GM12878 (cell line): ENCODE data around the gene DCAF4L1. TPM values are rescaled to one million over a fixed set of nuclear protein-coding genes. Genes with fewer than 3 reads are reported as not detected.

Experiments used
- ATAC-seq: fragments of 200-7000 bp; cut with Tn5 transposase; 3 replicates; pipeline ENCODE4 v1.9.1; 2020; ENCODE audit warnings: mild to moderate bottlenecking, moderate library complexity
- BruUV-seq: library from RNA; stranded (reverse); fragments of 400-500 nt; replicated peaks from 2 replicates; lab custom pipeline; 2021; lab: Mats Ljungman, UMichigan
- CTCF ChIA-PET: fragments of 300-600 bp; sonication (Branson Sonifier 250); formaldehyde crosslinking; extraction: SDS; loops from one replicate; lab custom pipeline; 2021; ENCODE audit warnings: inconsistent platforms; lab: Yijun Ruan, JAX
- POLR2A ChIA-PET: fragments of 350-600 bp; formaldehyde crosslinking; extraction: SDS; loops from one replicate; lab custom pipeline; 2021; ENCODE audit warnings: inconsistent platforms; lab: Charles Lee
- RAD21 ChIA-PET: fragments of 300-600 bp; sonication (Branson Sonifier 250); formaldehyde crosslinking; loops from one replicate; lab custom pipeline; 2023; ENCODE audit warnings: antibody characterized with exemption; ENCODE audit not compliant: unreplicated experiment; lab: Charles Lee
- SMC1A ChIA-PET: fragments of 300-600 bp; sonication (Branson Sonifier 250); formaldehyde crosslinking; loops from one replicate; lab custom pipeline; 2023; ENCODE audit not compliant: unreplicated experiment, uncharacterized antibody; lab: Charles Lee
- DNase-seq: peaks from one replicate; pipeline ENCODE4 v3.0.0-alpha.2; 2011; ENCODE audit warnings: low read depth, low spot score
- FAIRE-seq: peaks from 3 replicates; lab custom pipeline; 2011; peaks lifted over from hg19 to GRCh38; lab: Jason Lieb, UNC
- H2AFZ ChIP-seq: 2 replicates; pipeline ENCODE4 v1.6.0; 2011; ENCODE audit warnings: low read depth, low read length, control low read depth; ENCODE audit not compliant: control insufficient read depth
- H3K27ac ChIP-seq: 2 replicates; pipeline ENCODE4 v1.5.1; 2011; ENCODE audit warnings: control low read depth; ENCODE audit not compliant: control insufficient read depth, insufficient read depth
- H3K27me3 ChIP-seq, 2 experiments: replicated peaks in 1 of 2; 2 replicates each; pipeline versions ENCODE4 v1.6.0 to v1.6.1; 2011; ENCODE audit warnings: low read length in 1 of 2; ENCODE audit not compliant: control insufficient read depth in 2 of 2, insufficient read depth in 2 of 2
- H3K36me3 ChIP-seq, 2 experiments: 2 replicates each; pipeline ENCODE4 v1.5.1; 2011; ENCODE audit warnings: low read length in 1 of 2; ENCODE audit not compliant: control insufficient read depth in 2 of 2, insufficient read depth in 2 of 2
- H3K4me1 ChIP-seq: 2 replicates; pipeline ENCODE4 v1.6.1; 2011; ENCODE audit warnings: mild to moderate bottlenecking, low read length, moderate library complexity, mixed read lengths; ENCODE audit not compliant: control insufficient read depth, insufficient read depth
- H3K4me2 ChIP-seq: 2 replicates; pipeline ENCODE4 v1.6.0; 2011; ENCODE audit warnings: control low read depth; ENCODE audit not compliant: control insufficient read depth, insufficient read depth
- H3K4me3 ChIP-seq: fragments of 200-600 bp; sonication (generic); 2 replicates; pipeline ENCODE4 v1.5.1; 2016
- H3K79me2 ChIP-seq: 2 replicates; pipeline ENCODE4 v1.6.0; 2011; ENCODE audit warnings: low read length; ENCODE audit not compliant: control insufficient read depth, insufficient read depth
- H3K9ac ChIP-seq: 2 replicates; pipeline ENCODE4 v1.8.0; 2011; ENCODE audit warnings: low read length, control low read depth, mixed read lengths; ENCODE audit not compliant: control insufficient read depth, insufficient read depth
- H3K9me3 ChIP-seq: replicated peaks from 3 replicates; pipeline ENCODE4 v1.5.1; 2011; ENCODE audit warnings: mild to moderate bottlenecking, low read length; ENCODE audit not compliant: control insufficient read depth, insufficient read depth
- H4K20me1 ChIP-seq: 2 replicates; pipeline ENCODE4 v1.6.0; 2011; ENCODE audit not compliant: control insufficient read depth, insufficient read depth
- BHLHE40 ChIP-seq, 2 experiments: fragments of 450-650 bp in 1 of 2; IDR thresholded peaks; 2 replicates each; pipeline ENCODE4 v1.6.1; 2011 to 2017; ENCODE audit warnings: low read depth in 2 of 2, borderline replicate concordance in 1 of 2, improper control_type of control experiment in 1 of 2, low read length in 1 of 2, mild to moderate bottlenecking in 1 of 2
- CEBPB ChIP-seq, 2 experiments: fragments of 150-350 bp in 1 of 2; IDR thresholded peaks; 2 replicates each; pipeline ENCODE4 v1.6.1; 2012 to 2014; ENCODE audit warnings: low read depth in 2 of 2, low read length in 2 of 2, borderline replicate concordance in 1 of 2, inconsistent platforms in 1 of 2
- EZH2 ChIP-seq: IDR thresholded peaks from 2 replicates; pipeline ENCODE4 v1.6.1; 2012; ENCODE audit warnings: low read depth, mild to moderate bottlenecking, control low read depth, inconsistent platforms, low read length, borderline replicate concordance; ENCODE audit not compliant: control insufficient read depth
- IKZF2 ChIP-seq, 2 experiments: fragments of 450-650 bp; IDR thresholded peaks; 2 replicates each; pipeline ENCODE4 v1.6.1; 2017; ENCODE audit warnings: mild to moderate bottlenecking in 2 of 2, moderate library complexity in 2 of 2
- PML ChIP-seq: IDR thresholded peaks from 2 replicates; pipeline ENCODE4 v1.6.1; 2012; ENCODE audit warnings: low read length, inconsistent platforms
- RELA ChIP-seq: fragments of 450-650 bp; IDR thresholded peaks from 2 replicates; pipeline ENCODE4 v1.8.0; 2014; ENCODE audit warnings: borderline replicate concordance; ENCODE audit not compliant: partially characterized antibody
- SMARCA5 ChIP-seq: fragments of 450-650 bp; IDR thresholded peaks from 2 replicates; pipeline ENCODE4 v1.6.1; 2017; ENCODE audit warnings: mild to moderate bottlenecking
- SP1 ChIP-seq: IDR thresholded peaks from one replicate; pipeline ENCODE4 v1.6.1; 2011; ENCODE audit warnings: low read depth, low read length
- SPI1 ChIP-seq: IDR thresholded peaks from 2 replicates; pipeline ENCODE4 v1.6.1; 2011; ENCODE audit warnings: low read depth, mild to moderate bottlenecking, low read length, moderate library complexity, borderline replicate concordance; ENCODE audit not compliant: insufficient read depth
- SREBF1 ChIP-seq: IDR thresholded peaks from 2 replicates; pipeline ENCODE4 v1.6.1; 2012; ENCODE audit warnings: mild to moderate bottlenecking, low read length
- YBX1 ChIP-seq: fragments of 450-650 bp; IDR thresholded peaks from 2 replicates; pipeline ENCODE4 v1.6.1; 2016; ENCODE audit warnings: antibody characterized with exemption
- ZSCAN29 ChIP-seq: fragments of 450-650 bp; IDR thresholded peaks from 2 replicates; pipeline ENCODE4 v1.6.1; 2017; ENCODE audit warnings: mild to moderate bottlenecking, moderate library complexity
- WGBS: methylation state at CpG from one replicate; pipeline ENCODE4 v1.1.6; 2016; ENCODE audit warnings: low lambda C conversion rate; ENCODE audit not compliant: insufficient replicate concordance, insufficient coverage; ENCODE audit errors: missing lambda C conversion rate; 5-methylcytosine and 5-hydroxymethylcytosine counted together
- in situ Hi-C: fragments of 300-500 bp; cut with MboI; formaldehyde crosslinking; loops from 9 replicates; pipeline ENCODE4 v1.14.3; 2018; ENCODE audit warnings: mixed read lengths
- intact Hi-C: fragments of 100-400 bp; cut with micrococcal nuclease; formaldehyde crosslinking; loops from one replicate; pipeline ENCODE4 v1.14.2; 2022; ENCODE audit not compliant: unreplicated experiment
- polyA plus RNA-seq, 11 experiments: library from polyadenylated mRNA; depleted of rRNA in 4 of 11; unstranded in 6 of 11; stranded (reverse) in 5 of 11; fragments of >200 nt; fragmentation: Nextera tagmentation in 4 of 11; fragmentation: Illumina TruSeq in 1 of 11; extraction: Ambion mirVana in 4 of 11; extraction: Trizol in 1 of 11; gene quantifications; 1 replicate in 1 of 11; 2 replicates in 10 of 11; pipeline versions ENCODE4 v1.2.1 to v1.2.3, GENCODE V29; 2011 to 2016; ENCODE audit warnings: inconsistent platforms in 2 of 11, missing spikeins in 2 of 11, low read depth in 1 of 11
- total RNA-seq, 4 experiments: library from RNA; depleted of rRNA in 3 of 4; stranded (reverse); fragments of >200 nt in 3 of 4; fragmentation: Illumina TruSeq in 1 of 4; extraction: Trizol in 1 of 4; gene quantifications; 2 replicates each; pipeline versions ENCODE4 v1.2.1 to v1.2.3, GENCODE V29; 2013 to 2021
- TF ChIP-seq, protein P1 (sequence below): fragments of 450-650 bp; IDR thresholded peaks from 2 replicates; pipeline ENCODE4 v1.6.1; 2016; ENCODE audit warnings: mild to moderate bottlenecking, moderate library complexity, borderline replicate concordance
- TF ChIP-seq, protein P2 (sequence below): fragments of 450-650 bp; conservative IDR thresholded peaks from 2 replicates; pipeline ENCODE4 v1.6.1; 2017; ENCODE audit warnings: mild to moderate bottlenecking, moderate library complexity
- TF ChIP-seq, protein P3 (sequence below): fragments of 450-650 bp; IDR thresholded peaks from 2 replicates; pipeline ENCODE4 v1.6.1; 2016; ENCODE audit warnings: mild to moderate bottlenecking

Gene DCAF4L1
- total and polyA plus RNA-seq, 10 of the 15 experiments (the other 5 are each of a cell fraction or from before 2014, with no cell fraction given): 0.04 to 0.48 (median 0.18) TPM

DNA sequence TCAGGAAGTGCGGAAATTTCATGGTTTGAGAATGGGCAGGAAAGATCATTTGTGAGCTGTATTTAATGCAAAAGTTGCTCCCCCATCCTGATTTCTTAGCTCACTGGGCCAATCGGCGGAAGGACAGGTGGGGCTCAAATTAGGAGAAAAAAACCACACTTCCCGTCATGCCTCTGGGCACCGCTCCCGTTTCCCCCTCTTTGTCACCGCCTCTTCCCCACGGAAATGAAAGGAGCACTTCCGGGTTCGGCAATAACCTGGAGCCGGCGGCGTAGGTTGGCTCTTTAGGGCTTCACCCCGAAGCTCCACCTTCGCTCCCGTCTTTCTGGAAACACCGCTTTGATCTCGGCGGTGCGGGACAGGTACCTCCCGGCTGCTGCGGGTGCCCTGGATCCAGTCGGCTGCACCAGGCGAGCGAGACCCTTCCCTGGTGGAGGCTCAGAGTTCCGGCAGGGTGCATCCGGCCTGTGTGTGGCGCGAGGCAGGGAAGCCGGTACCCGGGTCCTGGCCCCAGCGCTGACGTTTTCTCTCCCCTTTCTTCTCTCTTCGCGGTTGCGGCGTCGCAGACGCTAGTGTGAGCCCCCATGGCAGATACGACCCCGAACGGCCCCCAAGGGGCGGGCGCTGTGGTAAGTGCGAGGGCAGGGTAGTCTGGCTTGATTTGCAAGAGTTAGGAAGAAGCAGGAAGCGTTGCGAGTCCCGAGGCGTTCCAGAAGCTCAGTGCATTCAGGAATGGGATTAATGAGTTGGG is 46.5 kb upstream of the DCAF4L1 start, which contains the start of gene TMEM33:
Gene TMEM33, plus strand, starts transcription at position 529 of the 751 bp plus-strand sequence. Its CDS starts 56 bp downstream, at position 585.
- Histone ChIP-seq H3K4me2 (peak within 1 kb of the TSS; percentile 76), H3K9ac (peak within 1 kb of the TSS; percentile 81), H3K27ac (peak within 1 kb of the TSS; percentile 63), H3K79me2 (peaks cover 48% of the 10 kb centered on the region), H4K20me1 (no peaks in the 10 kb centered on the region), H3K4me3 (peak within 1 kb of the TSS; percentile 97), H3K36me3 (peaks cover 0 to 6% of the 10 kb centered on the region in 2 experiments; a peak in 2 of 4 replicates), H2AFZ (peak within 1 kb of the TSS; percentile 96), H3K9me3 (no peaks in the 10 kb centered on the region), H3K27me3 (no peaks in the 10 kb centered on the region), H3K4me1 (peaks cover 3% of the 10 kb centered on the region; the same call in 1 of the 2 replicates)
- TSS peak; percentile 69 for BruUV-seq
- ChIA-PET POLR2A (no interaction called here), SMC1A (interaction anchor here (0.7 to 1.5 kb wide), 3 partner anchors 9 to 162 kb away, joined by 3 to 5 read pairs (median 5); no protein-coding TSS in a partner anchor), RAD21 (interaction anchor here (0.6 kb wide), 1 partner anchor 56 kb away, joined by 3 read pairs; no protein-coding TSS in a partner anchor), CTCF (interaction anchor here (1.1 kb wide), 1 partner anchor 13 kb away, joined by 3 read pairs; no protein-coding TSS in a partner anchor)
- under 1% methylated on average over 49 of the region's 49 CpGs for WGBS
- in situ Hi-C loops (no loop called here), intact Hi-C loops (loop anchor here (5.0 kb wide), 1 partner anchor 57 kb away; the partner anchor contains the start of gene SLC30A9)
- ATAC-seq (peak; percentile 88), DNase-seq (peak; percentile 71), FAIRE-seq (peak; percentile 56)
- TF ChIP-seq ZSCAN29 (no peak), IKZF2 (IDR thresholded peaks at IDR 0.05) (peak; percentile 62 to 79; a peak in 3 of 4 replicates), SMARCA5 (0 out of 2 replicates have a peak, but pooled peaks have one; percentile 39), YBX1 (no peak), SPI1 (peak; percentile 62), BHLHE40 (IDR thresholded peaks at IDR 0.05; ENCODE audit: borderline replicate concordance in 1 of 2, low read depth in 2 of 2, low read length in 1 of 2) (peak in 1 of 2 experiments; percentile 39; a peak in 1 of 4 replicates), RELA (peak; percentile 56), PML (peak; percentile 60; the same call in 1 of the 2 replicates), SP1 (peak; percentile 21), EZH2 (no peak), SREBF1 (peak; percentile 76; the same call in 1 of the 2 replicates), CEBPB (IDR thresholded peaks at IDR 0.05; ENCODE audit: borderline replicate concordance in 1 of 2, low read depth in 2 of 2, low read length in 2 of 2) (no peak)
- TF ChIP-seq, protein P1, sequence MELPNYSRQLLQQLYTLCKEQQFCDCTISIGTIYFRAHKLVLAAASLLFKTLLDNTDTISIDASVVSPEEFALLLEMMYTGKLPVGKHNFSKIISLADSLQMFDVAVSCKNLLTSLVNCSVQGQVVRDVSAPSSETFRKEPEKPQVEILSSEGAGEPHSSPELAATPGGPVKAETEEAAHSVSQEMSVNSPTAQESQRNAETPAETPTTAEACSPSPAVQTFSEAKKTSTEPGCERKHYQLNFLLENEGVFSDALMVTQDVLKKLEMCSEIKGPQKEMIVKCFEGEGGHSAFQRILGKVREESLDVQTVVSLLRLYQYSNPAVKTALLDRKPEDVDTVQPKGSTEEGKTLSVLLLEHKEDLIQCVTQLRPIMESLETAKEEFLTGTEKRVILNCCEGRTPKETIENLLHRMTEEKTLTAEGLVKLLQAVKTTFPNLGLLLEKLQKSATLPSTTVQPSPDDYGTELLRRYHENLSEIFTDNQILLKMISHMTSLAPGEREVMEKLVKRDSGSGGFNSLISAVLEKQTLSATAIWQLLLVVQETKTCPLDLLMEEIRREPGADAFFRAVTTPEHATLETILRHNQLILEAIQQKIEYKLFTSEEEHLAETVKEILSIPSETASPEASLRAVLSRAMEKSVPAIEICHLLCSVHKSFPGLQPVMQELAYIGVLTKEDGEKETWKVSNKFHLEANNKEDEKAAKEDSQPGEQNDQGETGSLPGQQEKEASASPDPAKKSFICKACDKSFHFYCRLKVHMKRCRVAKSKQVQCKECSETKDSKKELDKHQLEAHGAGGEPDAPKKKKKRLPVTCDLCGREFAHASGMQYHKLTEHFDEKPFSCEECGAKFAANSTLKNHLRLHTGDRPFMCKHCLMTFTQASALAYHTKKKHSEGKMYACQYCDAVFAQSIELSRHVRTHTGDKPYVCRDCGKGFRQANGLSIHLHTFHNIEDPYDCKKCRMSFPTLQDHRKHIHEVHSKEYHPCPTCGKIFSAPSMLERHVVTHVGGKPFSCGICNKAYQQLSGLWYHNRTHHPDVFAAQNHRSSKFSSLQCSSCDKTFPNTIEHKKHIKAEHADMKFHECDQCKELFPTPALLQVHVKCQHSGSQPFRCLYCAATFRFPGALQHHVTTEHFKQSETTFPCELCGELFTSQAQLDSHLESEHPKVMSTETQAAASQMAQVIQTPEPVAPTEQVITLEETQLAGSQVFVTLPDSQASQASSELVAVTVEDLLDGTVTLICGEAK: peak; percentile 98
- TF ChIP-seq, protein P2, sequence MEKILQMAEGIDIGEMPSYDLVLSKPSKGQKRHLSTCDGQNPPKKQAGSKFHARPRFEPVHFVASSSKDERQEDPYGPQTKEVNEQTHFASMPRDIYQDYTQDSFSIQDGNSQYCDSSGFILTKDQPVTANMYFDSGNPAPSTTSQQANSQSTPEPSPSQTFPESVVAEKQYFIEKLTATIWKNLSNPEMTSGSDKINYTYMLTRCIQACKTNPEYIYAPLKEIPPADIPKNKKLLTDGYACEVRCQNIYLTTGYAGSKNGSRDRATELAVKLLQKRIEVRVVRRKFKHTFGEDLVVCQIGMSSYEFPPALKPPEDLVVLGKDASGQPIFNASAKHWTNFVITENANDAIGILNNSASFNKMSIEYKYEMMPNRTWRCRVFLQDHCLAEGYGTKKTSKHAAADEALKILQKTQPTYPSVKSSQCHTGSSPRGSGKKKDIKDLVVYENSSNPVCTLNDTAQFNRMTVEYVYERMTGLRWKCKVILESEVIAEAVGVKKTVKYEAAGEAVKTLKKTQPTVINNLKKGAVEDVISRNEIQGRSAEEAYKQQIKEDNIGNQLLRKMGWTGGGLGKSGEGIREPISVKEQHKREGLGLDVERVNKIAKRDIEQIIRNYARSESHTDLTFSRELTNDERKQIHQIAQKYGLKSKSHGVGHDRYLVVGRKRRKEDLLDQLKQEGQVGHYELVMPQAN: peak; percentile 87
- TF ChIP-seq, protein P3, sequence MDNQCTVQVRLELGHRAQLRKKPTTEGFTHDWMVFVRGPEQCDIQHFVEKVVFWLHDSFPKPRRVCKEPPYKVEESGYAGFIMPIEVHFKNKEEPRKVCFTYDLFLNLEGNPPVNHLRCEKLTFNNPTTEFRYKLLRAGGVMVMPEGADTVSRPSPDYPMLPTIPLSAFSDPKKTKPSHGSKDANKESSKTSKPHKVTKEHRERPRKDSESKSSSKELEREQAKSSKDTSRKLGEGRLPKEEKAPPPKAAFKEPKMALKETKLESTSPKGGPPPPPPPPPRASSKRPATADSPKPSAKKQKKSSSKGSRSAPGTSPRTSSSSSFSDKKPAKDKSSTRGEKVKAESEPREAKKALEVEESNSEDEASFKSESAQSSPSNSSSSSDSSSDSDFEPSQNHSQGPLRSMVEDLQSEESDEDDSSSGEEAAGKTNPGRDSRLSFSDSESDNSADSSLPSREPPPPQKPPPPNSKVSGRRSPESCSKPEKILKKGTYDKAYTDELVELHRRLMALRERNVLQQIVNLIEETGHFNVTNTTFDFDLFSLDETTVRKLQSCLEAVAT: no peak; the same call in 1 of the 2 replicates
